HG02973 (cell line): ENCODE data around the gene CHD2.
A peak's percentile ranks its signal among the peaks of the same experiment; 100 is the strongest.

Experiments used
- ATAC-seq: cut with Tn5 transposase; IDR thresholded peaks from one replicate; pipeline ENCODE4 v1.9.1; 2021; ENCODE audit warnings: moderate library complexity; ENCODE audit not compliant: unreplicated experiment

CHD2 gene

GRCh38 chr15:92884436-92885223 is 15.5 kb upstream of the CHD2 start:
- no peak for ATAC-seq

- ATAC-seq, result no peak
Observed at GRCh38 chr15:92885224-92886041, 14.7 kb upstream of the CHD2 start.

GRCh38 chr15:92886042-92886537 is 14.0 kb upstream of the CHD2 start:
- no peak for ATAC-seq

- no peak for ATAC-seq
Observed at GRCh38 chr15:92886815-92887214, 13.3 kb upstream of the CHD2 start.

GRCh38 chr15:92887869-92888268 is 12.3 kb upstream of the CHD2 start:
- ATAC-seq, result no peak

GRCh38 chr15:92889390-92890107 is 10.6 kb upstream of the CHD2 start:
- no peak for ATAC-seq

- ATAC-seq, result no peak
Observed at GRCh38 chr15:92891533-92892200, 8.5 kb upstream of the CHD2 start.

- no peak for ATAC-seq
Observed at GRCh38 chr15:92892201-92892555, 7.9 kb upstream of the CHD2 start.

GRCh38 chr15:92893200-92893599 is 6.9 kb upstream of the CHD2 start:
- no peak for ATAC-seq

- no peak for ATAC-seq
Observed at GRCh38 chr15:92896561-92896960, 3.6 kb upstream of the CHD2 start.

- ATAC-seq, result no peak
Observed at GRCh38 chr15:92897620-92898019, 2.5 kb upstream of the CHD2 start.

GRCh38 chr15:92898988-92899582 is 1.0 kb upstream of the CHD2 start:
- ATAC-seq, result no peak

- no peak for ATAC-seq
Observed at GRCh38 chr15:92899601-92899947, 550 bp upstream of the CHD2 start.

- ATAC-seq, result no peak
Observed at GRCh38 chr15:92900731-92901071, 577 bp downstream of the CHD2 start.

- no peak for ATAC-seq
Observed at GRCh38 chr15:92901072-92901761, 1.1 kb downstream of the CHD2 start.

GRCh38 chr15:92901995-92902394 is 1.9 kb downstream of the CHD2 start:
- ATAC-seq, result no peak

GRCh38 chr15:92902737-92903593 is 2.8 kb downstream of the CHD2 start:
- no peak for ATAC-seq

- no peak for ATAC-seq
Observed at GRCh38 chr15:92903631-92903965, 3.5 kb downstream of the CHD2 start.

- peak; percentile 79 for ATAC-seq
Observed at GRCh38 chr15:92903966-92904721, 4.0 kb downstream of the CHD2 start.
